T follicular helper cell (primary cell): Measurements from ENCODE around the gene AMMECR1.
A peak's percentile ranks its signal among the peaks of the same experiment; 100 is the strongest.
"Not testable (repeated sequence)": the region's sequence is repeated elsewhere in the genome, so short reads cannot be mapped to it uniquely, and the experiment has no call there.

Experiments
- DNase-seq: peaks from one replicate; pipeline ENCODE4 v3.0.0-alpha.2; 2020; ENCODE audit warnings: low read depth
- total RNA-seq, 2 experiments: gene quantifications; one replicate each; lab custom pipeline; 2026; lab: John Stamatoyannopoulos, UW

Gene AMMECR1
- 35.3 to 36.4 reads per million in 2 experiments for total RNA-seq

DNA sequence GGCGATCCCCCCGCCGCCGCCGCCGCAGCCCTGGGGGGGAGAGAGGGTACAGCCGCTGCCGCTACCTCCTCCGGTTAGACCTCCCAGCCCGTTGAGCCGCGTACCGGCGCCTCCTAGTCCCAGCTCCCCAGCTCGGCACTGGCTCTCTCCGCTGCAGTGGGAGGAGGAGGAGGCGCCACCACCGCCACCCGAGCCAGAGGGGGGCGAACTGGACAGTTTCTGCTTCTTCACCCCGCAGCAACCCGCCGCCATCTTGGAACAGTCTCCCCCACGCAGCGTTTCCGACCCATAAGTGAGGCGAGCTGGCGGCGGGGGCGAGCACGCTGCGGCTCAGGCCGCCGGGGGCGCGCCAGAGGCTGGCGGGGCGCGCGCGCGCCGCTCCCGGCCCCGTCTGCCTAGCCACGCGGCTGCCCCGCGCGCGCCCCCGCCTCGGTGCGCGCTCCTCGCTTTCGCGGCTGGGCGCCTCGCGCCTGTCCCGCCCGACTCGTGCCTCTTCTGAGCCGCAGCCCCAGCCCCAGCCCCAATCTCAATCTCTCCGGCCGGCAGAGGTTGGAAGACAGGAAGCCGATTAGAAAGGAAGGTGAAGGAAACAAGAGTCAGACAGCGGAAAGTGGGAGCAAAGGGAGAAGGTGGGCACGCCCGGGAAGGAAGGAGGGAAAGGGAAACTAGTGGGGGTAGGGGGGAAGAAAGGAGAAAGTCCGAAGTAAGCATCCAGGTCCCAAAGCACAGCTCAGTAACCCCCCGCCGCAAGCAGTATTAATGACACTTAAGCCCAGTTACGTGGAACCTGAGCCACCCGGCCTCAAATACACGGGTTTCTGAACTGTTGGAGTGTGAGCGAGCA is at the start of gene AMMECR1:
AMMECR1 (minus strand) TSS at position 266 of the 844 bp plus-strand sequence; CDS start at position 252, 14 bp downstream.
- peak; percentile 73 for DNase-seq

DNA sequence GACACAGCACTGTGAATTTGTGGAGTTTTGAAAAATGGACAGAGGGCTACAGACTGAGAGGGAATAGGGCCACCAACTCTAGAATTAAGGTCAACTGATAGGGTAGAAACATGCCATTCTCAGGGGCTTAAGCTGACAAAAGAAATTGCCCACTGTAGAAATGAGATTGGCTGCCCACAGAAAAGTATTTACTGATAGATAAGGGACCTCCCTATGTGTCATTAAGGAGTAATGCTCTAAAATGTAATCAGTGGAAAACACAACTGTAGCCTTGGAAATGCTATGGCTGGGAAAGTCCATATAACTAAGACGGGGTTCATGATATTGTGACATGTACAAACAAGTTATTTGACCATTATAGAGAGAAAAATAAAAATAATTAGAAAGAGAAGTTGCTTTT is 45.4 kb upstream of the AMMECR1 start:
- no peak for DNase-seq

DNA sequence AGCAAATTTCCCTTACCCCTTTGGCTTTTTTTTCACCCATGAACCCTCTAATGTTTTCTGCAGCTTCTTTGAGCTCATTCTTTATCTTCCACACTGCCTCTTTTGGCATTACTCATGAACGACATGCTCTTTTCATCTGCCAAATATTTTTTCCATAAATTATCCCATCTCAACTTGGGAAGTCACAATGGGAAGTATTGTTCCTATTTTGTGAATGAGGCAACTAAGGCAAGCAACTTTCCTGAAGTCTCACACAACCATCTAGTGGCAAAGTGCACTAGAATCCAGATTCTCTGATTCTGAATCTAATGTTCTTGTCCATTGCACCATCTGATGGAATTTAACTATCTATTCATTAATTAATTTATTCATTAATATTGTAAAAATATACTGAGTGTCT is 41.4 kb upstream of the AMMECR1 start:
- DNase-seq, result no peak

DNA sequence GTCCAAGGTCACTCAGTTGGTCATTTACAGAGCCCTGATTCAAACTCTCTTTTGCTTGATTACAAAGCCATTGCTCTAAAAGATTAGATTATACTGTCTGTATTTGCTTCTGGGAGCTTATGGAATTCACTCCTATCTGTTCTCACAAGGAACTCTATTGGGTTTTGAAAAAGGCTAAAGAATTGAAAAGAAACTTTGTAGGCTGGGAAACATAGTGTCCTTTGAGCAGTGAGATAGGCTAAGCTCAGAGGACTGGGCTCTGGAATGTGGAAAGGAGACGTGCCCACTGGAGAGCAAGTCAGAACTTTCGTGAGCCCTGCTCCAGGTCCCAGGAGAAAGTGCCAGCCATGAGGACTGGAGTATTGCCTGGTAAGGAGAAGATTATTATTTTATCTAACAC is 40.7 kb upstream of the AMMECR1 start, which contains the start of gene RTL9:
RTL9 (plus strand) TSS at position 301 of the 400 bp plus-strand sequence. CDS start 91,770 bp downstream, outside the sequence.
- DNase-seq, result no peak

DNA sequence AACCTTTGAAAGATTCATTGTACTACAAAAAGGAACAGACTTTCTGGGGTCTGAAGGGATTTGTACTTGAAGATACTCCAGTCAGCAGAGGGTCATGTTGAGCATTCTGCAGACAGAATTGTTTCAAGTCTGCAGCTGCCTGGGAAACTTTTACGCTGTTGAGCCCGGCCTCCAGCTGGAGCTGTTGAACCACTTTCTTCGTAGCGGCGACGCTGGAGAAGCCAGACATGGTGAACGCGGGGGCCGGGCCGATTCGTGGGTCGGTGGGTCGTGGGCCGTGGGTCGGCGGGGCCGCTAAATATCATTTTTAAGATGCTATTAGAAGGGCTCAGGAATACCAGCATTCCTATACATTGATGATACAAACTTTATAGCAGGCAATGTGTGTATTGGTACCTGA is 28.8 kb upstream of the AMMECR1 start:
- DNase-seq, result no peak

DNA sequence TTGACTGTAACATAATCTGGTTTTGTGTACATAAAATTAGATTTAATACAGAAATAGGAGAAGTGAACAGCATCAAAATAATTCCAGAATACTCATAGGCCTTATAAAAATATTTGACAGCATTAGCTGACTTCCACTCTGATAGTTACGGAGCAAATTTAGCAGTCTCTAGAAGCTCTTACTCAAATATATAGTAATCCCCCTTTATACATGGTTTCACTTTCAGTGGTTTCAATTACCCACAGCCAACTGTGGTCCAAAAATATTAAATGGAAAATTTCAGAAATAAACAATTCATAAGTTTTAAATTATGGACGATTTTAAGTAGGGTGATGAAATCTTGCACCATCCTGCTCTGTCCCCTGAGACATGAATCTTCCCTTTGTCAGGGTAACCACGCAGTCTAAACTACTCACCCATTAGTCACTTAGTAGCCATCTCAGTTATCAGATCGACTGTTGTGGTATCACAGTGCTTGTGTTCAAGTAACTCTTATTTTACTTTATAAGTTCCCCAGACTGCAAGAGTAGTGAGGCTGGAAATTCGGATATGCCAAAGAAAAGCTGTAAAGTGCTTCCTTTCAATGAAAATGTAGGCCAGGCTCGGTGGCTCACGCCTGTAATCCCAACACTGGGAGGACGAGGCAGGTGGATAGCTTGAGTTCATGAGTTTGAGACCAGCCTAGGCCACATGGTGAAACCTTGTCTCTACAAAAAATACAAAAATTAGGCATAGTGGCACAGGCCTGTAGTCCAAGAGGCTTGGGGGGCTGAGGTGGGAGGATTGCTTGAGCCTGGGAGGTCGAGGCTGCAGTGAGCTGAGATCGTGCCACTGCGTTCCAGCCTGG is 23.5 kb upstream of the AMMECR1 start:
- DNase-seq, result no peak

DNA sequence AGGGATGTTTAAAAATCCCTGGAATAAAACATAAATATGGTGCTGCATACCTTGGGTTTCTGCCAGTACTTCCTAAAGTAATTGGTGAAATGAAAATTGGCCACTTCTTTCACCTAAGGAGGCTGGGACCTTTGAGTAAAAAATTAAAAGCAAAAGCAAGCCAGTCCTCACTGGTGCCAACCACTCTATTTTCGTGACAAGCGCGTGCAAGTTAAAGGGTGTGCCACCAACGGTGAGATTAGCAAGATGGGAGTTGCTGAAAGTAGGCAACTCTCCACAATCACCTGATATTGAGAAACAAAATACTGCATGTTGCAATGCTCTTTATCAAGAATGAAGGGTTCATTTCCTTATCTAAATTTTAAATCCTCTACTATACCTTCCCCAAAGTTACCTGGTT is 21.1 kb upstream of the AMMECR1 start:
- no peak for DNase-seq

DNA sequence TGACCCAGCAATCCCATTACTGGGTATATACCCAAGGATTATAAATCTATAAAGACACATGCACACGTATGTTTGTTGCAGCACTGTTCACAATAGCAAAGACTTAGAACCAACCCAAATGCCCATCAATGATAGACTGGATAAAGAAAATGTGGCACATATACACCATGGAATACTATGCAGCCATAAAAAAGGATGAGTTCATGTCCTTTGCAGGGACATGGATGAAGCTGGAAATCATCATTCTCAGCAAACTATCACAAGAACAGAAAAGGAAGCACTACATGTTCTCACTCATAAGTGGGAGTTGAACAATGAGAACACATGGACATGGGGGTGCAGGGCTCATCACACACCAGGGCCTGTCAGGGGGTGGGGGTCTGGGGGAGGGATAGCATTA is 15.6 kb upstream of the AMMECR1 start:
- not testable (repeated sequence) for DNase-seq

DNA sequence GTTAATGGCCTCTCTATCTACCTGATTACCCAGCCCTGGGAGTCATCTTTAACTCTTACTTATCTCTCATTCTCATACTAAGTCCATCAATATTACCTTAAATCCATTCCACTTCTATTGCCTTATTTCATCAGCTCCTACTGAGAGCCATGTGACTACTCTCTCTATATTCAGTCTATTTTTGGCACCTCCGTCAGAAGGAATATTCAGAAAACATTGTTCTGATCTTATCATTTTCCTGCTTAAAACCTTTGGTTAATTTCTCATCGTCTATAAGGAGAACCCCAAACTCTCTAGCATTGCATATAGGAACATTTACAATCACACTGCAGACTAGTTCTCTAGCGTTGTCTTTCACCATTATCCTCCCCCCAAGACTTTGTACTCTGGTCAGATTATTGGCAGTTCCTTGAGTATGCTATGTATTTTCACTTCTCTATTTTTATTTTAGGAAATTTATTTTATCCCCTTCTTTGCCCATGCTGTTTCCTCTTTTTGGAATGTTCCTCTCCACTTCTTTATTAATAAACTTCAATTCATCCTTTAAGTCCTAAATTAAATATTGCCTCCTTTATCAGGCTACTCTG is 13.7 kb upstream of the AMMECR1 start:
- DNase-seq, result no peak

DNA sequence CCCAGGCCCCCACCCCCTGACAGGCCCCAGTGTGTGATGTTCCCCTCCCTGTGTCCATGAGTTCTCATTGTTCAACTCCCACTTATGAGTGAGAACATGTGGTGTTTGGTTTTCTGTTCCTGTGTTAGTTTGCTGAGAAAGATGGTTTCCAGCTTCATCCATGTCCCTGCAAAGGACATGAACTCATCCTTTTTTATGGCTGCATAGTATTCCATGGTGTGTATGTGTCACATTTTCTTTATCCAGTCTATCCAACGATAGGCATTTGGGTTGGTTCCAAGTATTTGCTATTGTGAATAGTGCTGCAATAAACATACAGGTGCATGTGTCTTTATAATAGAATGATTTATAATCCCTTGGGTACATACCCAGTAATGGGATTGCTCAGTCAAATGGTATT is 10.7 kb upstream of the AMMECR1 start:
- DNase-seq, result not testable (repeated sequence)

DNA sequence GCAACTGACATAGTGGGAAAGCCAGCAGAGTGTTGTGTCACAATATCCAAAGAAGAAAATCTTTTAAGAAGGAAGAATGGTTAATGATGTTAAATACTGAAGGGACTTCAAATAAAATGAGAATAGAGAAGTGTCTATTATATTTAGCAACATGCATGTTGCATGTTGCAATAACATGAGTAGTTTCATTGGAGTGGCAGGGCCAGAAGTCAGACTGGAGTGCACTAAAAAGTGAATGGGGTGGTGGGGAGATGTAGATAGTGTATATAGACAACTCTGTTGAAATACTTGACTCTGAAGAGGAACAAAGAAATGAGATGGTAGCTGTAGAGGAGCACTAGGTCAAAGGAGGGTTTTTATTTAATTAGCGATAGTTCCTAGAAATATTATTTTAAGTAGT is 9.5 kb upstream of the AMMECR1 start:
- DNase-seq, result no peak

DNA sequence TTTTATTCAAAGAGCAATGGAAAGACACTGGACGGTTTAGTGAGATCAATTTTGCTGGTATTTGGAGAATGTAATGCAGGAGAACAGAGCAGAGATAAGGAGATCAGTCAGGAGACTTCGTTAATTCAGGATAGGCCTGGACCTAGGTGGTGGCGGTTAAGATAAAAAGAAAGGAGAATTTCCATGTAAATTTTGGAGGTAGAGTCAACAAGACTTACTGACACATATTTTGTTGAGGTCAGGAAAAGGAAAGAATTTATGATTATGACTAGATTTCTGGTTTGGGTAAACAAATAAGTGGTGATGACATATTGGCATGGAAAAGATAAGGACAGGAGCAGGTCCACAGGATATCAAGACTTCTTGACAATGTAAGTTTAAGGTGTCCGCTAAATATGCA is 8.8 kb upstream of the AMMECR1 start:
- no peak for DNase-seq

DNA sequence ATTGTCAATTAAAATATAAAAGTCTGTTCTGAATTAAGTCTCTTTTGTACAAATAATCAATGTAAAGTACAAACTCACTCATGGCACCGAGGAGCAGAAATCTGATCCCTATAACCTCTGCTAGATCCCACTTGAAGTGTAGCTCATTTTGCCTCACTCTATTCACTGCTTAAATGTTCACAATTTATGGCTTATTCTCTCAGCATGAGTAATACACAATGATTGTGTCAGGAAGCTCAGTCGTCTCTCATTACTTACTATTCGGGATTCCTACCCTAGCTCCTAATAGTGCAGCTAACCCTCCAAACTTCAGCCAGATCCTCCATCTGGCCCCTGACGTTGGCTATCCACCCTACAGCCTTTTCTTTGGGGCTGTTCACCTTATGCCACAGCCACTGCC is 4.7 kb upstream of the AMMECR1 start:
- DNase-seq, result no peak

DNA sequence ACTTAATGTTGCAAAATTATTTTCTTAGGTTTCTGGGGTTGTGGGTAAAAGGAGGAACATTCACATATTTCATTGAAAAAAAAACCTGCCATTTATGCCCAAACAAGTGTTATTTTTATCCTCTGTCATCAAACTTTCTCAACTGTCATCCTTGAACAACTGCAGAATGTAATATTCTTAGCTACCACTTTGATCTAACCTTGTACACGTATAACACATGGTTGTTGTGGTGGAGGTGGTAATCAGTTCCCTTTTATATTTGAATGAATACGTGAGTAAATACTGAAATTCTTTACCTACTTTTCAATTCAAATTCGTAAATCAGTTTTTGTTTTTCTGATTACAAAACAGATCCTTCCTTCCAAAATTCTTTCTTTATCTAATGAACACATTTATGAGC is 3.8 kb upstream of the AMMECR1 start:
- no peak for DNase-seq

DNA sequence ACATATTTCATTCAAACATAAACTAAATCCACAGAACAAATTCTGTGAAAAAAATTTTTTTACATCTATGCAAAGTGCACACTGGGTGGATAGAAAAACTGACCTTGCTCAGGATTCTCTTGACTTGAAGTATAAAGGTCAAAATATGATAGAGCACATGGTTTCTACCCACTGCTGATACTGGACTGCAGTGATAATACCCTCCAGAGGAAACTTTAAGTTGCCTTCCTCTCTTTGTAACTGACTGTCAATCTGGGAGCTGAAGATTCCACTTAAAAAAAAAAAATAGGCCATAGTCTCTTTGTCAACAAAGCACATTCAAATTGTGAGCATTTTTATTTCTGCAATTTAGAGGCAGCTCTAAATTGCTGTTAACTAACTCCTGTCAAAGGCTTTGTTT is 3.2 kb upstream of the AMMECR1 start:
- no peak for DNase-seq

DNA sequence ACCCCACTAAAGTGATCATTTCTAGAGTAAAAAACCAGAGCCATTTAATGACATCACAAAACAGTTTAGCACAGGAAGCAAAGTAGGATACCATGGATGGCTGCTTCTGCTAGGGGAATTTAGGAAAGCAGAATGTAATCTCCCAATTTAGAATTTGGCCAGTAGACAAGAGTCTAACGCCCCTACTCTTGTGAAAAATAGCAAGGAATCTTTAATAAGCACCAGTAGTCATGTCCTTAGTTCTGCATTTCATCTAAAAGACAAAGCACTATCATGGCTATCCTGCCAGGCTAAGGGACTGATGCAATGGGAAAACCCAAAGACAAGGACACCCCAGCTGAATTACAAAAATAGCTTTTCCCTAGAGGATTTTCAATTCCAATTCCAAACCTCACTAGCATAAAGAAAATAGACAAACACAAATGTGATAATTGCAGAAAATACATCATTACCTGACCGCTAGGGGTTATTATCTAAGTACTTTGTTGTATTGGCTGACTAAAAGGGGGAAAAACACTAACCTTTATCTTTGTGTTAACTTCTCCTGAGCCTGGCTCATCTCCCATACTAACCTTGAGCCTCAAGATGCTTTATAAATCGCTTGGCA is 2.6 kb upstream of the AMMECR1 start:
- no peak for DNase-seq

DNA sequence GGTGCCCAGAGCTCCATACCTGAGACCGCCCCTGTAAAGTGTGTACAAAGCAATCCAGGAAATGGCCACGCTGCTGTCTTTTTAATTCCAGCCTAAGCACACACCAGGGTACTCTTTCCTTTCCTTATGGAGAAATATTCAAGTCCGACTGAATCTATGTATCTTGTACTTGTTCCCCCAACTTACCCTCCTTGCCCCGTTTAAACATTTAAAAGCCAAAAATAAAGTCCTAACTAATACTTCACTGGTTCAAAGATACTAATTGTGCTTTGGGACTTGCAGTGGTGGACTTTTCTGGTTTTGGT is 731 bp upstream of the AMMECR1 start:
- DNase-seq, result no peak

DNA sequence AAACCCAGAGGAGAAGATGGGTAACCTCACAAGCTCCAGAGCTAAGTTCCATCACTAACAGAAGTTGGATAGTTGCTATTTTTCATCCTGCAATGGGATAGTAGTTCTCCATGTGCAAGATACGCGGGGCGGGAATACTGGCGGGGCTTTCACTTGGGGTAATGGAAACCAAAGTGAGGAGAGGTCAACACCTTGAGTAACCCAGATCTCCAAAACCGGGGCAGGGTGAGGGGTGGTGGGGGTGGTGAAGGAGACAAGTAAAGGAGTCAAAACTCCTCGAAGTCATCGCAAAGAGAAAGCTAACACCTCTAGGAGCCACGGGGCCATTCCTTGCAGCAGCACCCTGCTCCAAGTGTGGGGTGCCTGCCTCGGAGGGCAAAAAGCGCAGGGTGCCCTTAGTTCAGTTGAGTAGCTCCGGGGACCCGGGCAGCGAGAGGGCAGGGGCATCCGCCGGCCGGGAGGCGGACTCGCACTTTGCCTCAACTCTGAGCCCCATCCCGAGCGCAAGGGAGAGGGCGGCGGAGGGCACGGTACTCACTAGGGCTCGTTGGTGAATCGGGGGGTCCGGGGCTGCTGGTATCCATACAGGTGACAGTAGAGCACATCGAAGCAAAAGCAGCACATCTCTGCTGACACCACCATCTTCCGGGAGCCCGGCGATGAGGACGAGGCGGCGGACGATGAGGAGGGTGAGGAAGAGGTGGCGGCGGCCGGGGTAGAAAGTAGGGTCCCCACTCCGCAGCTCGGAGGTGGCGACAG is 645 bp downstream of the AMMECR1 start:
- peak; percentile 3 for DNase-seq

DNA sequence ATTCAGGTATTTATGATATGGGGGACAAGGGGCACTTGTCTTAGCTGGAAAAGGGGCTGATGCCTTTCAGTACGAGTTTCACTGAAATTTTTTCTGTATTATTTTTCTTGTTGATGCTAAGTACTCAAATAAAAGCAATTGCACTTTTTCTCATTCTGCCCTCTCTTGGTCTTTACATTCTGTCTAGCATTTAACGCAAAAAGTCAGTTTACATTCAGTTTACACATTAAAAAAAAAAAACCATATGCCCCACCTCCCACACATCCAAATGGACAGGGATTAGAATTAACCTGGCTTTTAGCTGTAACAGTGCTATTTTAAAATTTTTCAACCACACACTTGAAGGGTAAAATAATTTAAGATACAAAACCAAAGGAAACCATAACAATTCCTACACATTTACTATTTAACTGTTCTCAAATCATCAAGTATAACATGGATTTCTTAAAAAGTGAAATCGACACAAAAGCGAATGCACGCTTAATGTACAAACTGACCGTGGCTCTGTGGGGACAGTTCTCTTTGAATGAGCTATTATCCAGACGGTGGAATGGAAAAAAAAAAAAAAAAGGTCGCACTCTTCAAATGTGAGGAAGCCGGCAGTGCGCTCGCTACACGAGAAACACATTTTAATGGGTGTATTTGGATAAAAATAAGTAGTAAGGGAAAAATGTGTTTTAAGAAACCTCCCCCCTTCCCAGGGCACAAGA is 1.4 kb downstream of the AMMECR1 start:
- DNase-seq, result no peak

DNA sequence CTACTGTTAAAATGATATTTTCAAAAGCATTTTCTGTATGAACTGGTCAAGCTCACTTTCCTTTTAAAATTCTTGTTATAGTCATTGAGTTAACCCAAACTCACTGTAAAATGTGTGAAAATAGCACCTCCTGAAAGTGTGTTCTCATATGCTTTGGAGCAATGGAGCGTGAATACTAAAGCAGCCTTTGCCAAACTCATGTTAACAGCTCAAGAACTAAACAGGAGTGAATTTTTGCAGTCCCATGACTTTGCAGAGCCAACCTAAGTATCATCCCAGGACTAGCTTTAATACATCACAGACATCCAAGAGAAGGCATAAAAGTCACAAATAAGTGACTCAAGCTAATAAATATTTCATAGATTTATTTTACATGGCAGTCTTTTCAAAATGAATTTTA is 2.3 kb downstream of the AMMECR1 start:
- no peak for DNase-seq
